ENCODE data around the gene MAN1C1. TPM values are rescaled to one million over a fixed set of nuclear protein-coding genes. Genes with fewer than 3 reads are reported as not detected.

MAN1C1 gene
- total RNA-seq, 2 experiments from 2014 or later: 28.9 to 31.1 TPM

DNA sequence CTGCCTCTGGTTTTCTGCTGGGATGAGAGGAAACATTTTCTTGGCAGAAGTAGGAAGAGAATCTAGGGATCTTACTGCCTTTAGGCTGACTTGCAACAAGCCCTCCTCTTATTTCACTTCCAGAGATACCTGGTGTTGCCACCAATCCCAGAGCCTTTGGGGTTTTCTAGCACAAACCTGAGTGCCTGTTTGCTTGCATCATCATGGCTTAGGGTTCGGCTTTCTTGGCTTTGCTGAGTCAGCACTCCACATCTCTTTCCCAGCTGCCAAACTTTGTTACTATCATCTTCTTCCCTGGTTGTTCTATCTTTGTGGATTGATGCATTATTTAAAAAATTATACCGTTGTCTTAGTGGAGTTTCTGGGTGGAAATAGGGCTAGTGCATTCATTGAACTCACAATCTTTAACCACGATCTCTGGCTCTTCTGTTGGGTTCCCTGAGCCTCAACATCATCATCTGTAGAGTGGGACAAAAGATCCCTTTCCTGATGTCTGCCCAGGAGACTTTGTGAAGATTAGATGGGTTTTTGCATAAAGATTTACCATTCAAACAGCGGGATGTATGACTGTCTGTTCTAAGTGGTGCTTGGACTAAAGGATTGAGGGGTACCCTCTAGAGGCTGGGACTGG lies 106.8 kb downstream of the MAN1C1 start:
- Mint-ChIP-seq H3K9me3 (peaks cover 1% of the 10 kb centered on the region), H3K4me3 (no peak overlapping the region), H3K27me3 (peaks cover 10% of the 10 kb centered on the region), H3K27ac (no peak overlapping the region), H3K4me1 (peaks cover 17% of the 10 kb centered on the region), H3K36me3 (ENCODE audit: low read depth) (peaks cover 10% of the 10 kb centered on the region)
- ChIA-PET CTCF (no interaction called here), POLR2A (no interaction called here)
- no peak for DNase-seq

- no peak for DNase-seq
- Mint-ChIP-seq H3K4me1 (peaks cover 21% of the 10 kb centered on the region), H3K9me3 (no peaks in the 10 kb centered on the region), H3K4me3 (no peak overlapping the region), H3K27ac (no peak overlapping the region), H3K27me3 (peaks cover 13% of the 10 kb centered on the region), H3K36me3 (ENCODE audit: low read depth) (peaks cover 9% of the 10 kb centered on the region)
- ChIA-PET CTCF (interaction anchor here (1.0 to 3.2 kb wide), 4 partner anchors 9 to 15 kb away, joined by 3 to 12 read pairs (median 4); no protein-coding TSS in a partner anchor), POLR2A (no interaction called here)
Measured at GRCh38 chr1:25724201-25724600, 107.6 kb downstream of the MAN1C1 start.

GRCh38 chr1:25724966-25725365 lies 108.4 kb downstream of the MAN1C1 start:
- Mint-ChIP-seq H3K27ac (no peak overlapping the region), H3K4me1 (peaks cover 27% of the 10 kb centered on the region), H3K9me3 (no peaks in the 10 kb centered on the region), H3K36me3 (ENCODE audit: low read depth) (peaks cover 10% of the 10 kb centered on the region), H3K4me3 (no peak overlapping the region), H3K27me3 (peaks cover 13% of the 10 kb centered on the region)
- CTCF ChIA-PET: interaction anchor here (1.0 to 3.2 kb wide), 4 partner anchors 9 to 14 kb away, joined by 3 to 12 read pairs (median 4); no protein-coding TSS in a partner anchor
- no peak for DNase-seq
- POLR2A ChIA-PET: no interaction called here

DNA sequence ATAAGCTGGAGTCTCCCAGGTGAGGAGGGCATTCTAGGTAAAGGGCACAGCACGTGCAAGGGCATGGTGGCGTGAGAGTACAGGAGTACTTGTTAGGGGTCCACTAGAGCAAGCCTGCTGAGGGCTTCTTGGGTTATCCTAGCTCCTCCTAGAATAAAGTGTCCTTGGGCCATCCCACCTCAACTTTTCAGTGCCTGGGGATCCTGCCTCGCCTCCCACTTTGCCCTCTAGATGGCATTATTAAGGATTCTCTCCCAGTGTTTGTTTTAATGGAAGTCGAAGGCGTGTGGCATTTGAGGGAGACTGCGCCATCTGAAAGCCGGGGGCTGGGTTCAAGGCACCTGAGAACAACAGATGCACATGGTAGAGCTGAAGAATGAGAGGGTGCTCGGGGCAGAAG lies 108.9 kb downstream of the MAN1C1 start:
- H3K27me3 Mint-ChIP-seq: peaks cover 13% of the 10 kb centered on the region
- H3K27ac Mint-ChIP-seq: no peak overlapping the region
- H3K4me1 Mint-ChIP-seq: peaks cover 32% of the 10 kb centered on the region
- peaks cover 9% of the 10 kb centered on the region for H3K36me3 Mint-ChIP-seq (ENCODE audit: low read depth)
- POLR2A ChIA-PET: no interaction called here
- CTCF ChIA-PET: interaction anchor here (0.6 to 3.2 kb wide), 4 partner anchors 10 to 222 kb away, joined by 3 to 12 read pairs (median 4); no protein-coding TSS in a partner anchor
- H3K4me3 Mint-ChIP-seq: no peak overlapping the region
- DNase-seq: no peak
- no peaks in the 10 kb centered on the region for H3K9me3 Mint-ChIP-seq

DNA sequence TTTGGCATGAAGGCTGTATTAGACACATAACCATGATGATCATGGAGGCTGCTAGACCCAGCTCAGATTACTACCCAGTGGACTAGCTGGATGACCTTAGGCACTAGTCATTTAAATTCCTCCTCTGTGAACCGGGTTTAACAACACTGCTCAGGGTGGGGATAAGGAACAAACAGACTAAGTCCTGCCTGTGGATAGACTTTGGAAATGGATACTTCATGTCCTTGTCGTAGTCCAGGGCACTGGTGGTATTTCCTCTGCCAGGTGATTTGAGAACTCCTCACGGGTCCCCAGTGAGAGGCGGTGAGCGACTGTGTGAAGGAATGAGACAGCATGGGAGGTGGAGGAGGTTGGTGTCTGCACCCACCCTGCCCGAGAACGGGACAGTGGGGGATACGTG lies 110.5 kb downstream of the MAN1C1 start:
- no peak for DNase-seq
- ChIA-PET CTCF (interaction anchor here (0.6 to 3.2 kb wide), 6 partner anchors 10 to 668 kb away, joined by 3 to 12 read pairs (median 4); no protein-coding TSS in a partner anchor), POLR2A (no interaction called here)
- H3K27ac Mint-ChIP-seq: no peak overlapping the region
- peaks cover 46% of the 10 kb centered on the region for H3K4me1 Mint-ChIP-seq
- H3K27me3 Mint-ChIP-seq: peaks cover 13% of the 10 kb centered on the region
- no peak overlapping the region for H3K4me3 Mint-ChIP-seq
- no peaks in the 10 kb centered on the region for H3K9me3 Mint-ChIP-seq
- peaks cover 7% of the 10 kb centered on the region for H3K36me3 Mint-ChIP-seq (ENCODE audit: low read depth)

DNA sequence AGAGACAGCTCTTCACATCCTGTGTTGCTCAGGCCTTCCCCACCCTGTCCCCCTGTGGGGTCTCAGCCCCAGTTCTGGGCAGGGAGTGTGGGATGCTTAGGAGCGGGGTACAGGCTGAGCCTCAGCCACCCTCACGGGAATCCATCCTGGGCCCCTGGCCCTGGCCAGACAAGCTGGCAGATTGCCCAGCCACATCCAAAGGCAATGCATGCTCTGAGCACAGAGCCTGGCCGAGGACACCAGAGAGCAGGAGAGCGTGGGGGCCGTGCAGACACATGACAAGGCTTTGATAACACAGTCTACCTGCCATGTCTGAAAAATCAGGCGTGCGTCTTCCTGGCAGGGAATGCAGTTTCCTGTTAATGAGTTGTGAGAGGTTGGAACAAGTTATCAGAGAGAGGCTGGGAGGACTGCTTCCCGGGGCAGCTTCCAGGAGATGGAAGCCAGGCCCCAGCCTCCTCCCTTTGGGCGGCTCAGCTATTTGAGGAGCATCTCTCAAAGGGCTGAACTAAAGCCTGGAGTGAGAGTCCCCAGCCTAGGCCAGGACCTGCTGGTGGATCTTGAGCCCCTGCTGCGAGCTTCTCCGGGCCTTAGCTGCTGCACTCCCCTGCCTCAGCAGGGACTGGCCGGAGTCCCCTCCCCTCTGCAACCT lies 111.2 kb downstream of the MAN1C1 start:
- no peak overlapping the region for H3K4me3 Mint-ChIP-seq
- peaks cover 7% of the 10 kb centered on the region for H3K27me3 Mint-ChIP-seq
- H3K27ac Mint-ChIP-seq: no peak overlapping the region
- no peaks in the 10 kb centered on the region for H3K9me3 Mint-ChIP-seq
- POLR2A ChIA-PET: no interaction called here
- peaks cover 42% of the 10 kb centered on the region for H3K4me1 Mint-ChIP-seq
- no peak for DNase-seq
- H3K36me3 Mint-ChIP-seq (ENCODE audit: low read depth): peaks cover 5% of the 10 kb centered on the region
- CTCF ChIA-PET: interaction anchor here (0.6 kb wide), 2 partner anchors 112 to 667 kb away, joined by 4 read pairs; no protein-coding TSS in a partner anchor

GRCh38 chr1:25728301-25728935 lies 111.8 kb downstream of the MAN1C1 start:
- H3K27me3 Mint-ChIP-seq: peaks cover 8% of the 10 kb centered on the region
- H3K36me3 Mint-ChIP-seq (ENCODE audit: low read depth): peaks cover 4% of the 10 kb centered on the region
- DNase-seq: no peak
- H3K27ac Mint-ChIP-seq: no peak overlapping the region
- no peak overlapping the region for H3K4me3 Mint-ChIP-seq
- H3K4me1 Mint-ChIP-seq: peaks cover 39% of the 10 kb centered on the region
- POLR2A ChIA-PET: no interaction called here
- CTCF ChIA-PET: no interaction called here
- H3K9me3 Mint-ChIP-seq: no peaks in the 10 kb centered on the region

DNA sequence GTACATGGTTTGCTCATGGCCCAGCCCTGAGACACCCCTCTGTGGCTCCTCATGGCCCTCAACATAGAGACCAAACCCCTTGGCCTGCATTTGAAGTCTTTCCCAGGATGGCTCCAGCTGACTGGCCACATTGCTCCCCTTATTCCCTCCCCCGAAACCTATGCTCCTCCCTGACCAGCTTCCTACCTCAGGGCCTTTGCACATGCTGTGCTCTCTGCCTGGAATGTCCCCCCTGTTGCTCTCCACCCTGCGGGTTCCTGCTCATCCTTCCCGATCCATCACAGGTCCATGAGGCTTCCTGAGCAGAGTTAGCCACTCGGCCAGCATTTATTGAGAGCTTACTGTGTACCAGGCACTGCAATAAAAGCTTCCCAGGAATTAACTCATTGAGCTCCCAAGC lies 112.5 kb downstream of the MAN1C1 start:
- CTCF ChIA-PET: interaction anchor here (0.6 kb wide), 2 partner anchors 69 to 191 kb away, joined by 3 to 4 read pairs; no protein-coding TSS in a partner anchor
- no peak overlapping the region for H3K27ac Mint-ChIP-seq
- peaks cover 2% of the 10 kb centered on the region for H3K36me3 Mint-ChIP-seq (ENCODE audit: low read depth)
- H3K4me1 Mint-ChIP-seq: peaks cover 37% of the 10 kb centered on the region
- no peaks in the 10 kb centered on the region for H3K9me3 Mint-ChIP-seq
- POLR2A ChIA-PET: interaction anchor here (0.6 kb wide), 1 partner anchor 8 kb away, joined by 3 read pairs; no protein-coding TSS in a partner anchor
- H3K4me3 Mint-ChIP-seq: no peak overlapping the region
- DNase-seq: no peak
- H3K27me3 Mint-ChIP-seq: peaks cover 8% of the 10 kb centered on the region

- H3K4me3 Mint-ChIP-seq: no peak overlapping the region
- H3K36me3 Mint-ChIP-seq (ENCODE audit: low read depth): peaks cover 2% of the 10 kb centered on the region
- H3K4me1 Mint-ChIP-seq: peaks cover 37% of the 10 kb centered on the region
- no peak overlapping the region for H3K27ac Mint-ChIP-seq
- ChIA-PET POLR2A (no interaction called here), CTCF (no interaction called here)
- H3K9me3 Mint-ChIP-seq: no peaks in the 10 kb centered on the region
- H3K27me3 Mint-ChIP-seq: peaks cover 10% of the 10 kb centered on the region
- no peak for DNase-seq
Measured at GRCh38 chr1:25729790-25730644, 113.4 kb downstream of the MAN1C1 start.

GRCh38 chr1:25731148-25731547 lies 114.6 kb downstream of the MAN1C1 start:
- Mint-ChIP-seq H3K4me3 (no peak overlapping the region), H3K9me3 (no peaks in the 10 kb centered on the region), H3K27me3 (peaks cover 10% of the 10 kb centered on the region), H3K27ac (no peak overlapping the region), H3K36me3 (ENCODE audit: low read depth) (peaks cover 2% of the 10 kb centered on the region), H3K4me1 (peaks cover 37% of the 10 kb centered on the region)
- DNase-seq: no peak
- ChIA-PET POLR2A (interaction anchor here (0.6 kb wide), 1 partner anchor 129 kb away, joined by 3 read pairs; no protein-coding TSS in a partner anchor), CTCF (interaction anchor here (0.7 kb wide), 1 partner anchor 843 kb away, joined by 3 read pairs; no protein-coding TSS in a partner anchor)

DNA sequence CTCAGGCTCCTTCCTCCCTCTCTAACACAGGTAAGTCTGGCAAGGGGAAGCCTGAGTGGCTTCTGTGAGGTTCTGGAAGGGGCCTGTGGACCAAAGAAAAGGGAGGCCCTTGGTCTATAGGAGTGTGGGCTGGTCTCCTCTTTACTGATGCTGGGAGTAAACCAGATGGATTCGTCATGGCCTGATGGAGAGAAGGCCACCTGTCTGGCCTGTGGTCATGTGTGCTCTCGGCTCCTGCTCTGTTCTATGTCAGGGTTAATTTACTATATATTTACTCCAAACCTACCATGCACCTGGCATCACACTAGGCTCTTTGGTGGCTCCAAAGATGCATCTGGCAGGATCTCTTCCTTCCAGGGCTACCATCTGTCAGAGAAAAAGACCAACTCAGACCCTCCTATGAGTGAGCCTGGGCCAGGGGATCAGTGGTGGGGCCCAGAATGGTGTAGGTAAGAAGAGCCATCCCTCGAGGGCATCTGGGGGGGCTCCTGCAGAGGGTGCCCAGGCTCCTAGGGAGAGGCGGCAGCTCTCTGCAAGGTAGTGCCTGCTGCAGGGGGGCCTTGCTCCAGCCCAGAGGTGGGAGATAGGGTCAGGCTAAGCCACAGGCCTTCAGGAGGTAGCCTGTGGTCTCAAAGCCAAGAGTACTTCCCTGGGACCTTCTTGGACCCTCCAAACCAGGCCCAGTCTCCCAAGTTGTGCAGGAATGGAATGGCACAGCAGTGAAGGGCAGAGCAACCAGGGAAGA lies 115.2 kb downstream of the MAN1C1 start:
- no peak overlapping the region for H3K4me3 Mint-ChIP-seq
- CTCF ChIA-PET: interaction anchor here (0.7 kb wide), 1 partner anchor 843 kb away, joined by 3 read pairs; no protein-coding TSS in a partner anchor
- no peak overlapping the region for H3K27ac Mint-ChIP-seq
- peaks cover 37% of the 10 kb centered on the region for H3K4me1 Mint-ChIP-seq
- no peaks in the 10 kb centered on the region for H3K9me3 Mint-ChIP-seq
- DNase-seq: no peak
- POLR2A ChIA-PET: no interaction called here
- peaks cover 10% of the 10 kb centered on the region for H3K27me3 Mint-ChIP-seq
- peaks cover 2% of the 10 kb centered on the region for H3K36me3 Mint-ChIP-seq (ENCODE audit: low read depth)

DNA sequence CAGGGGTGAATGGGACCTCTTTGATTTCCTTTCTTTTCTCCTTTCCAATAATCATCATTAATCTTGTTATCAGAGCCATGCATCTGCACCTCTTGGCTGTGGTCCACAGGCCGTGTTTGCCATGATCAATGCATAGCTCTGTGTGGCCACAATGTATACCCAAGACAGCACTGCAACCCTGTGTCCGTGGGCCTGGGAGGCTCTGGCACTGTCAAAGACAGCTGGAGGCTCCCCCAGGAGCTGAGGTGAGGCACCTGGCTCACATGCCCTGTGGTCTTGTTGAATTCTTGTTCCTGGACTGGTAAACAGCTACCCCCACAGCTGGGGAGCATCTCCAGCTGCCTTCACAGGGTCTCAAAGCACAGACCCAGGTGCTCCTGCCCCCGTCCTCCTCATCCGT lies 116.2 kb downstream of the MAN1C1 start:
- H3K4me3 Mint-ChIP-seq: no peak overlapping the region
- POLR2A ChIA-PET: no interaction called here
- CTCF ChIA-PET: interaction anchor here (0.6 to 1.6 kb wide), 4 partner anchors 11 to 64 kb away, joined by 3 to 4 read pairs (median 4); no protein-coding TSS in a partner anchor
- H3K36me3 Mint-ChIP-seq (ENCODE audit: low read depth): peaks cover 5% of the 10 kb centered on the region
- H3K9me3 Mint-ChIP-seq: peaks cover 2% of the 10 kb centered on the region
- no peak overlapping the region for H3K27ac Mint-ChIP-seq
- H3K4me1 Mint-ChIP-seq: peaks cover 34% of the 10 kb centered on the region
- H3K27me3 Mint-ChIP-seq: peaks cover 12% of the 10 kb centered on the region
- DNase-seq: no peak

Measured in activated CD4-positive, alpha-beta T cell treated with anti-CD3 and anti-CD28 coated beads, Interleukin-2, amount 10 ng/mL, durations not matched to agents 7 days and 5 days (primary cell).